ENCODE results near the gene PTPRG. TPM values are rescaled to one million over a fixed set of nuclear protein-coding genes. Genes with fewer than 3 reads are reported as not detected.

The PTPRG gene
- polyA plus RNA-seq, 1 donor (not counting 4 experiments of a cell fraction or from before 2014, with no cell fraction given): 12.1 TPM

DNA sequence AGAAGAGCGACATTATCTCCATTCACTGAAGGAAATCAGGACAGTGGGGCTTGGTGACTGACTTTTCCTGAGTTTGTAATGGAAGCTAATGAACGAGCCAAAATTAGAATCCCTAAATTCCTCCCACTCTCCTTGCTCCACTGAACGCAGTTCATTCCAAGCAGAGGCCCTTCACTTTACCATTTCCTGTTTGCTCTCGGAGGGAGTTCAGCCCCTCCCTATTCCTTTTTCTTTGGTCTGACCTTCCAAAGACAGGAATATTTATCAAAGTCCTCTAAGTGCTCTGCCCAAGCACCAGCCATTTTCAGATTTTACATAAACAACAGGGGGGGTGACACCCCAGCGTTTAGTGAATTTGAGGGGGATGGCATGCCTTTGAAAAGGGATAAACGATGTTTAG, 24.0 kb upstream of the PTPRG start:
- dilution Hi-C loops (cut with MboI; ENCODE audit: extremely low pct_ligation_motif_present, low sequenced_read_pairs): no loop called here
- Histone ChIP-seq H3K27me3 (ENCODE audit: control insufficient read depth, extremely low read depth, insufficient read depth, low read length) (no peaks in the 10 kb centered on the region), H3K36me3 (ENCODE audit: control insufficient read depth in 2 of 2, extremely low read depth in 1 of 2, insufficient read depth in 2 of 2, low read length in 2 of 2) (no peaks in the 10 kb centered on the region), H3K4me2 (ENCODE audit: control insufficient read depth, extremely low read depth, insufficient read depth, low read depth, low read length) (no peak overlapping the region), H3K79me2 (ENCODE audit: control insufficient read depth, insufficient read depth, low read length) (no peaks in the 10 kb centered on the region), H3K27ac (ENCODE audit: control insufficient read depth, insufficient read depth, low read length) (no peak overlapping the region), H3K4me3 (ENCODE audit: control insufficient read depth in 2 of 3, extremely low read depth in 1 of 3, insufficient read depth in 2 of 3, low read depth in 1 of 3, low read length in 3 of 3) (no peak overlapping the region), H2AFZ (ENCODE audit: control insufficient read depth, low read length) (no peak overlapping the region), H3K9me1 (ENCODE audit: control insufficient read depth, extremely low read depth, insufficient read depth, low read length) (no peaks in the 10 kb centered on the region), H3K9ac (ENCODE audit: control insufficient read depth, extremely low read depth, insufficient read depth, low read length) (no peak overlapping the region), H3K4me1 (ENCODE audit: control insufficient read depth, extremely low read depth, insufficient read depth, low read length) (no peaks in the 10 kb centered on the region), H4K20me1 (ENCODE audit: control insufficient read depth, extremely low read depth, insufficient read depth, low read length) (no peaks in the 10 kb centered on the region), H3K9me3 (ENCODE audit: control insufficient read depth, low read depth, low read length) (no peaks in the 10 kb centered on the region)
- DNase-seq (ENCODE audit: low read depth, low spot score): no peak
- FAIRE-seq: no peak
- TF ChIP-seq, protein P1, sequence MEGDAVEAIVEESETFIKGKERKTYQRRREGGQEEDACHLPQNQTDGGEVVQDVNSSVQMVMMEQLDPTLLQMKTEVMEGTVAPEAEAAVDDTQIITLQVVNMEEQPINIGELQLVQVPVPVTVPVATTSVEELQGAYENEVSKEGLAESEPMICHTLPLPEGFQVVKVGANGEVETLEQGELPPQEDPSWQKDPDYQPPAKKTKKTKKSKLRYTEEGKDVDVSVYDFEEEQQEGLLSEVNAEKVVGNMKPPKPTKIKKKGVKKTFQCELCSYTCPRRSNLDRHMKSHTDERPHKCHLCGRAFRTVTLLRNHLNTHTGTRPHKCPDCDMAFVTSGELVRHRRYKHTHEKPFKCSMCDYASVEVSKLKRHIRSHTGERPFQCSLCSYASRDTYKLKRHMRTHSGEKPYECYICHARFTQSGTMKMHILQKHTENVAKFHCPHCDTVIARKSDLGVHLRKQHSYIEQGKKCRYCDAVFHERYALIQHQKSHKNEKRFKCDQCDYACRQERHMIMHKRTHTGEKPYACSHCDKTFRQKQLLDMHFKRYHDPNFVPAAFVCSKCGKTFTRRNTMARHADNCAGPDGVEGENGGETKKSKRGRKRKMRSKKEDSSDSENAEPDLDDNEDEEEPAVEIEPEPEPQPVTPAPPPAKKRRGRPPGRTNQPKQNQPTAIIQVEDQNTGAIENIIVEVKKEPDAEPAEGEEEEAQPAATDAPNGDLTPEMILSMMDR (optimal IDR thresholded peaks at IDR 0.05 in 1 of 3, IDR thresholded peaks at IDR 0.05 in 1 of 3, conservative IDR thresholded peaks at IDR 0.05 in 1 of 3; ENCODE audit: extremely low read depth in 1 of 3, insufficient read depth in 2 of 3, low read length in 3 of 3): no peak
- no peak for TF ChIP-seq EZH2 (IDR thresholded peaks at IDR 0.05; ENCODE audit: low read length)

DNA sequence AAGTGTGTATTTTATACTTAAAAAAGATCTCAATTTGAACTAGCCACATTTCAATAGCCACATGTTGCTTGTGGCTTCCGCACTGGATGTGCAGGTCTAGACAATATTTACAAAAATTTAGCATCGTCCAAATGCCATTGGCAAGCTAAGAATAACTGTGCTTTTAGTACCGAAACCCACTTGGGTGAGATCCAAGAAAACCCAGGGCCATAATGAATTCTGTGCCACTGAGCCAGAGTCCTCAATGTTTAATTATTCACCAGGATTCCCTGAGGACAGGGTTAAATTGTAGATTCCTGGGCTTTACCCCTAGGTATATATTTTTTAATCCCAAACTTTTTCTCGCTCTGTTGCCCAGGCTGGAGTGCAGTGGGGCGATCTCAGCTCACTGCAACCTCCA, 22.9 kb upstream of the PTPRG start:
- no peaks in the 10 kb centered on the region for H3K9me1 ChIP-seq (ENCODE audit: control insufficient read depth, extremely low read depth, insufficient read depth, low read length)
- H3K4me1 ChIP-seq (ENCODE audit: control insufficient read depth, extremely low read depth, insufficient read depth, low read length): no peaks in the 10 kb centered on the region
- H3K27ac ChIP-seq (ENCODE audit: control insufficient read depth, insufficient read depth, low read length): no peak overlapping the region
- DNase-seq (ENCODE audit: low read depth, low spot score) (no peak), FAIRE-seq (no peak)
- no peaks in the 10 kb centered on the region for H3K9me3 ChIP-seq (ENCODE audit: control insufficient read depth, low read depth, low read length)
- H3K9ac ChIP-seq (ENCODE audit: control insufficient read depth, extremely low read depth, insufficient read depth, low read length): no peak overlapping the region
- no peak for TF ChIP-seq EZH2 (IDR thresholded peaks at IDR 0.05; ENCODE audit: low read length)
- TF ChIP-seq, protein P1 (optimal IDR thresholded peaks at IDR 0.05 in 1 of 3, IDR thresholded peaks at IDR 0.05 in 1 of 3, conservative IDR thresholded peaks at IDR 0.05 in 1 of 3; ENCODE audit: extremely low read depth in 1 of 3, insufficient read depth in 2 of 3, low read length in 3 of 3): no peak
- H3K79me2 ChIP-seq (ENCODE audit: control insufficient read depth, insufficient read depth, low read length): no peaks in the 10 kb centered on the region
- no peaks in the 10 kb centered on the region for H4K20me1 ChIP-seq (ENCODE audit: control insufficient read depth, extremely low read depth, insufficient read depth, low read length)
- H3K27me3 ChIP-seq (ENCODE audit: control insufficient read depth, extremely low read depth, insufficient read depth, low read length): no peaks in the 10 kb centered on the region
- H3K36me3 ChIP-seq (ENCODE audit: control insufficient read depth in 2 of 2, extremely low read depth in 1 of 2, insufficient read depth in 2 of 2, low read length in 2 of 2): no peaks in the 10 kb centered on the region
- no peak overlapping the region for H3K4me3 ChIP-seq (ENCODE audit: control insufficient read depth in 2 of 3, extremely low read depth in 1 of 3, insufficient read depth in 2 of 3, low read depth in 1 of 3, low read length in 3 of 3)
- H2AFZ ChIP-seq (ENCODE audit: control insufficient read depth, low read length): no peak overlapping the region
- H3K4me2 ChIP-seq (ENCODE audit: control insufficient read depth, extremely low read depth, insufficient read depth, low read depth, low read length): no peak overlapping the region
- dilution Hi-C loops (cut with MboI; ENCODE audit: extremely low pct_ligation_motif_present, low sequenced_read_pairs): no loop called here

Measured in keratinocyte (primary cell).